ENCODE data around the gene WDR17. TPM values are rescaled to one million over a fixed set of nuclear protein-coding genes. Genes with fewer than 3 reads are reported as not detected.
A peak's percentile ranks its signal among the peaks of the same experiment; 100 is the strongest.

WDR17 gene
- total RNA-seq, 4 donors from 2014 or later = 5.6 to 12.8 (median 9.0) TPM

GRCh38 chr4:176139518-176139917 is 73.9 kb downstream of the WDR17 start:
- no peak overlapping the region for H3K27ac ChIP-seq
- intact Hi-C loops (cut with DNase I) = no loop called here
- no peak for DNase-seq
- no peak overlapping the region for H3K4me3 ChIP-seq (replicated peaks in 1 of 3)
- H3K27me3 ChIP-seq = no peaks in the 10 kb centered on the region
- H3K4me1 ChIP-seq = no peaks in the 10 kb centered on the region
- no peak for TF ChIP-seq CTCF (IDR thresholded peaks at IDR 0.05)
- TF ChIP-seq POLR2A (IDR thresholded peaks at IDR 0.05) = no peak
- no peaks in the 10 kb centered on the region for H3K36me3 ChIP-seq
- H3K9me3 ChIP-seq = no peaks in the 10 kb centered on the region

GRCh38 chr4:176142253-176142652 is 76.6 kb downstream of the WDR17 start:
- intact Hi-C loops (cut with DNase I) = no loop called here
- no peak for TF ChIP-seq POLR2A (IDR thresholded peaks at IDR 0.05)
- no peak for TF ChIP-seq CTCF (IDR thresholded peaks at IDR 0.05)
- 56 to 66% methylated on average over 2 of the region's 2 CpGs for WGBS, 2 donors

GRCh38 chr4:176149680-176150355 is 84.2 kb downstream of the WDR17 start:
- H3K27ac ChIP-seq = no peak overlapping the region
- H3K27me3 ChIP-seq = no peaks in the 10 kb centered on the region
- WGBS, 2 donors = 81 to 85% methylated on average over 3 of the region's 3 CpGs
- H3K9me3 ChIP-seq = no peaks in the 10 kb centered on the region
- no peak for DNase-seq
- intact Hi-C loops (cut with DNase I) = no loop called here
- no peak overlapping the region for H3K4me3 ChIP-seq (replicated peaks in 1 of 3)
- H3K4me1 ChIP-seq = no peaks in the 10 kb centered on the region
- TF ChIP-seq CTCF (IDR thresholded peaks at IDR 0.05) = no peak
- TF ChIP-seq POLR2A (IDR thresholded peaks at IDR 0.05) = no peak
- H3K36me3 ChIP-seq = no peaks in the 10 kb centered on the region

More at GRCh38 chr4:176142253-176142652, 76.6 kb downstream of the WDR17 start:
- DNase-seq = no peak
- H3K9me3 ChIP-seq = no peaks in the 10 kb centered on the region
- H3K4me1 ChIP-seq = no peaks in the 10 kb centered on the region
- H3K27me3 ChIP-seq = no peaks in the 10 kb centered on the region
- H3K27ac ChIP-seq = no peak overlapping the region
- no peak overlapping the region for H3K4me3 ChIP-seq (replicated peaks in 1 of 3)
- no peaks in the 10 kb centered on the region for H3K36me3 ChIP-seq

- intact Hi-C loops (cut with DNase I) = no loop called here
- Histone ChIP-seq H3K4me1 (no peaks in the 10 kb centered on the region), H3K36me3 (no peaks in the 10 kb centered on the region), H3K4me3 (replicated peaks in 1 of 3) (no peak overlapping the region), H3K9me3 (no peaks in the 10 kb centered on the region), H3K27me3 (no peaks in the 10 kb centered on the region), H3K27ac (no peak overlapping the region)
- TF ChIP-seq CTCF (IDR thresholded peaks at IDR 0.05) (peak in 3 of 6 experiments; percentile 22 to 34 (median 24)), POLR2A (IDR thresholded peaks at IDR 0.05) (no peak)
- no peak for DNase-seq
Observed at GRCh38 chr4:176150356-176150682, 84.7 kb downstream of the WDR17 start.

GRCh38 chr4:176150704-176151103 is 85.1 kb downstream of the WDR17 start:
- Histone ChIP-seq H3K9me3 (no peaks in the 10 kb centered on the region), H3K4me1 (no peaks in the 10 kb centered on the region), H3K27ac (no peak overlapping the region), H3K27me3 (no peaks in the 10 kb centered on the region), H3K36me3 (no peaks in the 10 kb centered on the region), H3K4me3 (replicated peaks in 1 of 3) (no peak overlapping the region)
- TF ChIP-seq CTCF (IDR thresholded peaks at IDR 0.05) (no peak), POLR2A (IDR thresholded peaks at IDR 0.05) (no peak)
- 85 to 87% methylated on average over 2 of the region's 2 CpGs for WGBS, 2 donors
- intact Hi-C loops (cut with DNase I) = no loop called here
- no peak for DNase-seq
